SK-N-SH treated with all-trans-retinoic acid at 6 μM for 48 hours (cell line): ENCODE measurements around the gene TBC1D9B.
A peak's percentile ranks its signal among the peaks of the same experiment; 100 is the strongest.

Experiments
- ATAC-seq: fragments of 200-7000 bp; cut with Tn5 transposase; 3 replicates; pipeline ENCODE4 v1.9.1; 2020; ENCODE audit warnings: mild to moderate bottlenecking, moderate library complexity
- CREB5 ChIP-seq: fragments of 250-450 bp; sonication (Bioruptor Pico); IDR thresholded peaks from 2 replicates; pipeline ENCODE4 v1.5.1; 2020; ENCODE audit warnings: low read depth, mild to moderate bottlenecking, moderate library complexity
- CSRNP3 ChIP-seq: fragments of 250-450 bp; sonication (Bioruptor Pico); IDR thresholded peaks from 2 replicates; pipeline ENCODE4 v1.5.1; 2021; ENCODE audit warnings: mild to moderate bottlenecking, moderate library complexity
- ESRRG ChIP-seq: fragments of 250-450 bp; sonication (Bioruptor Pico); IDR thresholded peaks from 2 replicates; pipeline ENCODE4 v1.6.1; 2021; ENCODE audit warnings: mild to moderate bottlenecking
- ISL1 ChIP-seq: fragments of 250-450 bp; sonication (Bioruptor Pico); IDR thresholded peaks from 2 replicates; pipeline ENCODE4 v2.1.2; 2022; ENCODE audit warnings: mild to moderate bottlenecking, moderate library complexity
- OSR1 ChIP-seq: fragments of 250-450 bp; sonication (Bioruptor Pico); IDR thresholded peaks from 2 replicates; pipeline ENCODE4 v1.8.0; 2022; ENCODE audit warnings: moderate library complexity, mild to moderate bottlenecking, inconsistent platforms
- PATZ1 ChIP-seq: fragments of 250-450 bp; sonication (Bioruptor Pico); IDR thresholded peaks from 2 replicates; pipeline ENCODE4 v1.8.0; 2020; ENCODE audit warnings: mild to moderate bottlenecking, moderate library complexity, borderline replicate concordance
- POU6F1 ChIP-seq: fragments of 250-450 bp; sonication (Bioruptor Pico); IDR thresholded peaks from 2 replicates; pipeline ENCODE4 v1.8.0; 2021; ENCODE audit warnings: low read depth, mild to moderate bottlenecking, moderate library complexity, borderline replicate concordance
- RARB ChIP-seq: fragments of 250-450 bp; sonication (Bioruptor Pico); IDR thresholded peaks from 2 replicates; pipeline ENCODE4 v1.8.0; 2021; ENCODE audit warnings: mild to moderate bottlenecking, moderate library complexity
- SNAI2 ChIP-seq: fragments of 250-450 bp; sonication (Bioruptor Pico); IDR thresholded peaks from 2 replicates; pipeline ENCODE4 v1.5.0; 2020; ENCODE audit warnings: mild to moderate bottlenecking, moderate library complexity
- TCF4 ChIP-seq: fragments of 250-450 bp; sonication (Bioruptor Pico); IDR thresholded peaks from 2 replicates; pipeline ENCODE4 v1.8.0; 2021; ENCODE audit warnings: mild to moderate bottlenecking, moderate library complexity, borderline replicate concordance
- TOX ChIP-seq: fragments of 250-450 bp; sonication (Bioruptor Pico); IDR thresholded peaks from 2 replicates; pipeline ENCODE4 v1.8.0; 2021; ENCODE audit warnings: mild to moderate bottlenecking, moderate library complexity, borderline replicate concordance
- ZC3H10 ChIP-seq: fragments of 250-450 bp; sonication (Bioruptor Pico); IDR thresholded peaks from 2 replicates; pipeline ENCODE4 v1.5.1; 2021; ENCODE audit warnings: mild to moderate bottlenecking, moderate library complexity
- ZFP3 ChIP-seq: fragments of 250-450 bp; sonication (Bioruptor Pico); IDR thresholded peaks from 2 replicates; pipeline ENCODE4 v1.5.0; 2020; ENCODE audit warnings: mild to moderate bottlenecking, moderate library complexity
- ZFP30 ChIP-seq: fragments of 450-650 bp; formaldehyde crosslinking; IDR thresholded peaks from 2 replicates; pipeline ENCODE4 v1.5.0; 2022; ENCODE audit warnings: mild to moderate bottlenecking, moderate library complexity
- ZNF565 ChIP-seq: fragments of 450-650 bp; formaldehyde crosslinking; conservative IDR thresholded peaks from 2 replicates; pipeline ENCODE4 v1.5.0; 2020; ENCODE audit warnings: low read depth, mild to moderate bottlenecking, moderate library complexity
- ZNF70 ChIP-seq: fragments of 450-650 bp; formaldehyde crosslinking; IDR thresholded peaks from 2 replicates; pipeline ENCODE4 v1.5.0; 2020; ENCODE audit warnings: mild to moderate bottlenecking, moderate library complexity

The TBC1D9B gene

GRCh38 chr5:179907556-179908324 lies at the start of gene TBC1D9B:
TSS of gene TBC1D9B (minus strand) at chr5:179907897. CDS start at chr5:179907821, 76 bp downstream.
- TF ChIP-seq PATZ1 (no peak), ZFP30 (CRISPR knock-in tag) (no peak), ZNF70 (CRISPR knock-in tag) (no peak)
- peak; percentile 89 for ATAC-seq

GRCh38 chr5:179955630-179956029 lies 47.9 kb upstream of the TBC1D9B start:
- TF ChIP-seq TCF4 (no peak), ZFP3 (CRISPR knock-in tag) (no peak), CREB5 (CRISPR knock-in tag) (no peak)
- no peak for ATAC-seq

GRCh38 chr5:179955062-179955461 lies 47.4 kb upstream of the TBC1D9B start:
- TF ChIP-seq TOX (CRISPR knock-in tag) (no peak), ZC3H10 (CRISPR knock-in tag) (no peak), CSRNP3 (CRISPR knock-in tag) (no peak), ZNF70 (CRISPR knock-in tag) (no peak), OSR1 (no peak), RARB (CRISPR knock-in tag) (no peak)
- ATAC-seq = no peak

- no peak for ATAC-seq
- no peak for TF ChIP-seq POU6F1 (CRISPR knock-in tag)
- no peak for TF ChIP-seq SNAI2 (CRISPR knock-in tag)
- no peak for TF ChIP-seq ZNF70 (CRISPR knock-in tag)
- TF ChIP-seq ZFP3 (CRISPR knock-in tag) = no peak
- TF ChIP-seq ESRRG (CRISPR knock-in tag) = no peak
- no peak for TF ChIP-seq PATZ1
- no peak for TF ChIP-seq OSR1
- no peak for TF ChIP-seq TCF4
- no peak for TF ChIP-seq ISL1
- TF ChIP-seq CREB5 (CRISPR knock-in tag) = no peak
- TF ChIP-seq ZC3H10 (CRISPR knock-in tag) = no peak
- no peak for TF ChIP-seq RARB (CRISPR knock-in tag)
- TF ChIP-seq ZNF565 (CRISPR knock-in tag) = no peak
- TF ChIP-seq TOX (CRISPR knock-in tag) = no peak
- TF ChIP-seq, all 23 proteins: peak for 0
Observed at GRCh38 chr5:179954434-179954833, 46.7 kb upstream of the TBC1D9B start.
